SK-N-MC (cell line): Measurements from ENCODE around the gene COL4A1.

ENCODE experiments used
- EZH2 ChIP-seq: fragments of 200-600 bp; sonication (generic); IDR thresholded peaks from one replicate; pipeline ENCODE4 v1.6.1; 2017; ENCODE audit warnings: antibody characterized with exemption
- FOXP2 ChIP-seq: optimal IDR thresholded peaks from 2 replicates; pipeline ENCODE3; 2011; ENCODE audit warnings: mild to moderate bottlenecking, moderate library complexity; ENCODE audit not compliant: insufficient read depth; ENCODE audit errors: extremely low read length, control extremely low read depth
- POLR2AphosphoS5 ChIP-seq: IDR thresholded peaks from 2 replicates; pipeline ENCODE4 v1.6.1; 2012; ENCODE audit warnings: mild to moderate bottlenecking, low read depth, low read length, borderline replicate concordance

GRCh38 chr13:110339263-110339662 lies 32.3 kb upstream of the COL4A1 start:
- TF ChIP-seq EZH2 (no peak), POLR2AphosphoS5 (no peak), FOXP2 (no peak)
